Stimulated activated naive CD4-positive, alpha-beta T cell (primary cell): ENCODE measurements around the gene DHRS13.
"Not testable (repeated sequence)": the region's sequence is repeated elsewhere in the genome, so short reads cannot be mapped to it uniquely, and the experiment has no call there.

ENCODE experiments used
- DNase-seq, 6 experiments: peaks; one replicate each; lab custom pipeline; 2025; lab: John Stamatoyannopoulos, UW

DHRS13 gene

DNA sequence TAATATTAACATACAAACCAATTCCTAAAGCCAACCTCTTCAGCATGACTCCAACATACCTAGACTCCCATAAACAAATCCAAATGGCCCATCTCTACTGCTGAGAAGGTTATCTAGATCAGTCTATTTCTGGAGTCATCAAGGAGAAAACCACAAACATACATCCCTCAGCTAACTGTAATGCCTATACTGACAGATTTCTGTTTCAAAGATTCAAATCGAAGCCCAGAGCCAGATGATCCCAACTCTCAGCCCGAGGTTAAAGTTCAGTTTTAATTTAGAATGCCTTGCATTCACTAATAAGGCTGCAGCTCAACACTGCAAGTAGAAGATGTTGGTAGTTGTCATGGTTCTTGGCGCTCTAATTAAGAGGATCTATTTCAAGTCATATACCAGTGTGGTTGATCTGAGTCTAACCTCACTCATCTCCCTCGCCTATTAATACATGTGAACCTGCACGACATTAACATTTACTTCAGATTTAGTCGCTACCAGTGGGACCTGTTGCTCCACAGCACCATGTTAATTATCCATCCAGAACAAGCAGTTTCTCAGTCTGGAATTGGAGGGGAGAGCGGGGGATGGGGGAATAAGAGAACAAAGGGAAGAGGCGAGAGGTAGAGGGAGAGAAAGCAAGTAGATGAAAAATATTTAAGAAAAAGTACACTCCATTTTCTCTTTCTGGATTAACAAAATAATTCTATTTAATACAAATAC lies 33.0 kb upstream of the DHRS13 start:
- no peak for DNase-seq

DNA sequence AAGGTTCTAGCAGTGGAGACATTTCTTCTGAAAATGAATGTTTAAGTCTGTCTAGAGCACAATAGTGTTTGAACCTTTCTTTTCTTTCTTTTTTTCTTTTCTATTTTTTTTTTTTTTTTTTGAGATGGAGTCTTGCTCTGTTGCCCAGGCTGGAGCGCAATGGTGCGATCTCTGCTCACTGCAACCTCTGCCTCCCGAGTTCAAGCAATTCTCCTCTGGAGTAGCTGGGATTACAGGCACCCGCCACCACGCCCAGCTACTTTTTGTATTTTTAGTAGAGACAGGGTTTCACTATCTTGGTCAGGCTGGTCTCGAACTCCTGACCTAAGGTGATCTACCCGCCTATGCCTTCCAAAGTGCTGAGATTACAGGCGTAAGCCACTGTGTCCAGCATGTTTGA lies 31.6 kb upstream of the DHRS13 start:
- not testable (repeated sequence) for DNase-seq

DNA sequence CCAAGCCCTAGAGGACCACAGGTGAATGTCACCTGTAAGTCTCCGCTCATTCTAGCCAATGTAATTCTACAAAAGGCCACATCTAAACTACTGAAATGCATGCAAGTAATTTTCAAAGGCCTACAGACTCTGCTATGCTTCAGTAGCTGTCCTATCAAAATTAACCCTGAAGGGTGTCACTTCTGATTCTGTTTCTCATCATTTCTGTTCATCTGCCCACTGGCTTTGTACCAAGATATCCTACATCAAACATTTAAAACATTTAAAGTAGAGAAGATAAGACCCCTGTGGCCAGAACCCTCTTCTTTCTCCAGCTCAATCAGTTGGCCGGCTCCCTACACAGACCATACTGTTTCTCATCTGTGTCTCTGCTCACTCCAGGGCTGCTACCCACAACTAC lies 26.9 kb upstream of the DHRS13 start:
- no peak for DNase-seq

DNA sequence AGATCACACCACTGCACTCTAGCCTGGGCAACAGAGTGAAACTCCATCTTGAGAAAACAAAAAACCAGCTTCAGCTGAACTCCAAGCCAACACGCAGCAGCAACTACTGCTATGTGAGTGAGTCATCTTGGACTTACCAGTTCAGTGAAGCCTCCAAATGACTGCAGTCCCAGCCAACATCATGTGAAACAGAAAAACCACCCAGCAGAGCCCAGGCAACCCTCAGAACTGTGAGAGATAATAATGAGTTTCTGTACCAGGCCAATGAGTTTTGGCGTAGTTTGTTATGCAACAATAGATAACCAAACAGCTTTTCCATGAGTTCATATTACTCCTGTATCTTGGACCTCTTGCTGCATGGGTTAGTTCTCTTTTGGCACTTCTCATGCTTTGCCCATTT lies 25.2 kb upstream of the DHRS13 start:
- no peak for DNase-seq

DNA sequence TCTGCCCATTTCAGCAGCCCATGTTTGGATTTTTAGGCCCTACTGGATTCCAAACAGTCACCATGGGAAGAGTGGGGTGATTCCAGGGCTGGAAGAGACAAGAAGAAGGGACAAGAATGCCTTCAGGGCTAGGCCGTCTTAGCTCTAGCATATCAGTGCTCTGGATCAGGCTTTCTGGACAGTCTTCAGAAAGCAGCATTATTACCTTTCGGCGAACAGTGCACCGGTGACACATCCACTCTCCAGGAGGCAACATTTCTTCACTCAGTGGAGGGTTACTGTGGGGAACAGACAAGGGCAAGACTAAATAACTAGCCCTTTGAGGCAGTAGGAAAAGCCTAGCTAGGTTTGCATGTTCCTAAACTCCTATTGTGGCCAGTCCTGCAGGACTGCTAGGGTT lies 23.9 kb upstream of the DHRS13 start:
- DNase-seq, result no peak

DNA sequence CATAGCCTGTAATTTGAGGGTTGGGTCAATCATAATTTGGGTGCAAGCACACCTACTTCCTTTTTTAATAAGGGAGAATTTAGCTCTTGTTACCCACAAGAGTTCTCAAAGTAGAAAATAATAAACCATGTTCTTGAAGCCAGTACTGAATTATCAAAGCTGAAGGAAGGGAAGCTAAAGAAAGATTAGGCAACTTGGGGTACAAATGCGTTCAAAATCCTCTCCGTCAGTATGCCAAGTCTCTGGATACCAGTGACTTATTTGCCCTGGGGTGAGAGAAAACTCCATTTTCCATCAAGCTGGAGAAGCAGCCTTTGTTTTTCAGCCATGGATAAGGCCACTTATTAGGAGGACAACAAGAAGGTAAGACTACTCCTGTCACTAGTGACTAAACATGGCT lies 23.5 kb upstream of the DHRS13 start:
- DNase-seq, result no peak

DNA sequence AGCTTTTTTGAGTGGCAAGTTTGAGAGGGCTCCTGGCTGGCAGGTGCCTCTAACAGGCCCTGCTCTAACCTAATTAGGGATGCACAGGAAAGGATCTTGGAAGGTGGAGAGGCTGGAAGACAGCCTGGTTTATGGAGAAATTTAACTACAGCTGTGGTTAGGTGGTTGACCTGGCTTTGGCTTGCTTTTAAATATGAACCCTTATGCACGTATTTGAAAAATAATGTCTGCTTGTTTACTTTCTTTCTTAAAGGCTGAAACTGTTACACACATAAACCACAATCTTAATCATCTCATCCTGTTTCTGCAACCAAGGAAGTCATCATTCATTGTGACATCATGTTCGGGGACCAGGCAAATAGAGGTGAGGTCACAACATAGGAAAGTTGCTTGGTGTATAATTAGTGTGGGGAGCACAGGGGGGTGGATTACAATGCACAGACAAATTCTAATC lies 23.1 kb upstream of the DHRS13 start:
- peak; percentile 14 to 84 (median 54) for DNase-seq

DNA sequence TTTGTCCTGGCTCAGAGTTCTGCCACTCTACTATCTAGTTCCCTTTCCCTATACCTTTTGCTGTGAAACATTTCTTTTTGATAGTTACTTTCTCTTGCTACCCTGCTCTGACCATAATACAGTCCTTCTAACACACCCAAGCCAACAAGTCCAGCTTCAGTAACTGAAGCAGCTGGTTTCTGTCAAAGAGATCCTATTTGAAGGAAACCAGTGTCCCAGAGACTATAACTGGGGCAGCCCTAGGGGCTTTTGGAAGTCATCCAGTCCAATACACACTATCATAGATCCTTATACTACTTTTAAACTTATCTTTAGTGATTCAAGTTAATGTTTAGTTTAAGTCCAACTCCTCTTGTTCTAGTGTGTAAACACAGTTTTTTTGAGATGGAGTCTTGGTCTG lies 17.3 kb upstream of the DHRS13 start:
- DNase-seq, result no peak

DNA sequence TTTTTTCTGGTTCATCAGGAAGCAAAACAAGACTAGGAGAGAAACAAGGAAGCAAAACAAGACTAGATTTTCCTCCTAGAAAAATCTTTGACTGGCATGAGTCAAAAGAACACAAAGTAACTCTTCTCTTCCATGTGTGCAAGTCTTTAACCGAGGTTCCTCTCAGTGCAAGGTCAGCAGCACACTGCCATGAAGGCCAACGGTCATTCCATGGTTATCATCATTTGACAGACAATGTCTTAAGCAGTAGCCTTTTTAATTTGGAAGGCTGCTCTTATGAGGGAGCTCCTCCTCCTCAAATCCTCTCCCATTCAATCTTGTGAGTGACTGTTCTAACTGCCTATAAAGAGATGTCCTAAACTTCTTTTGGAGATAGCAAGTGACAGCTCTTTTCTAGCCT lies 15.4 kb upstream of the DHRS13 start:
- DNase-seq, result no peak

DNA sequence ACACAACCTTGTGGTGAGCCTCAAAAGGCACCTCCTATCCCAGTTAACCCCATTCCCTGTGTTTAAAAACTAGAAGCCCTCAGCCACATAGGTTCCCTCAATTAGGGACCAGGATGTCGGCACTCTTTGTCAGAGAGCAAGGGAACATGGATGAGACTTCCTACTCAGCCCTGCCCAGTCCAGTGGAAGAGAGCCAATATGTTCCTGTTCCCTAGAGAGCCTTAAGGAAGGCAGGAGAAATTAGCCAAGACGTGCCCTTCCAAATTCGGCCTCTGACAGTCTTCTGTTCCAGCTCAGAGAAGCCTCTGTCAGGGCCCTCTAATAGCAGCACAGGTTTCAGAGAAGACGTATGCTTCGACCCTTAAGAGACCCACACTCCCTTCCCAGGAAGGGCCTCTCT lies 14.6 kb upstream of the DHRS13 start:
- no peak for DNase-seq

DNA sequence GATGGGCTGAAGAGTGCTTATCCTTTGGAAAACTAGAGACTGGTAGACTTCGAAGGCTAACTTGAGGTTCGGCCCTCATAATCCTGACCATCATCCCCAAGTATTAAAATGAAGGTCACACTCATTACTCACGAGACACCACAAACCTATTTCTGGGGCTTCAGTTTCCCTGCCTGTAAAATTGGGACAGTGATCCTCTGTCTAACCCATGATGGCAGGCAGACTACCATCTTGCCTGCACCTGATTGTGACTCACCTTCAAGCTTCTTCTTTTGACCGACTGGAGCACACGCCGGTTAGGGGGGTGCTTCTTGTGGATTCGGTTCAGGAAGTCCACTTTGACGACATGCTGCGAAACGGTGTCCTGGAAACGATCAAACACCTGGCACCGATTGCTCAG lies 14.2 kb upstream of the DHRS13 start:
- DNase-seq, result no peak

DNA sequence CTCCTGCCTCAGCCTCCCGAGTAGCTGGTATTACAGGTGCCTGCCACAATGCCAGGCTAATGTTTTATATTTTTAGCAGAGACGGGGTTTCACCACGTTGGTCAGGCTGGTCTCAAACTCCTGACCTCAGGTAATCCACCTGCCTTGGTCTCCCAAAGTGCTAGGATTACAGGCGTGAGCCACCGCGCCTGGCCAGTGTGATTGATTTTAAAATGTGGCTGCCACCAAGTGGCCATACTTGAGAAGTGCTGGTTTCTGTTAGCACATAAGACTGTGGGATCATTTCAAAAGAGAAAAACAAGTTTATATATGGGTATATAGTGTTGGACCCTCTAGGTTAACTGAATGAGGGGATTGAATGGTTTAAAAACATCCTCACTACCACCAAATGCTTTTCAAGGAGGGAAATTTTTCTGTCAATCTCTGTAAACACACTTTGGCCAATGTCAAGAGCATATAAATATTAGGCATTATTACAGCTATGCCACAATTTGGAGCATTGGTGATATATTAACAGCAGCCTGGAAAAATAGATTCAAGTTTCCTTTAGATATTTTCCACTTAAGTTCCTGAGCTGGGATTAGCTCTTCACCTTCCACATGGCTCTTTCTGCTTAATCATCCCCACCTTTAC lies 13.5 kb upstream of the DHRS13 start:
- DNase-seq, result peak in 5 of 6 experiments; percentile 10 to 48 (median 33)

DNA sequence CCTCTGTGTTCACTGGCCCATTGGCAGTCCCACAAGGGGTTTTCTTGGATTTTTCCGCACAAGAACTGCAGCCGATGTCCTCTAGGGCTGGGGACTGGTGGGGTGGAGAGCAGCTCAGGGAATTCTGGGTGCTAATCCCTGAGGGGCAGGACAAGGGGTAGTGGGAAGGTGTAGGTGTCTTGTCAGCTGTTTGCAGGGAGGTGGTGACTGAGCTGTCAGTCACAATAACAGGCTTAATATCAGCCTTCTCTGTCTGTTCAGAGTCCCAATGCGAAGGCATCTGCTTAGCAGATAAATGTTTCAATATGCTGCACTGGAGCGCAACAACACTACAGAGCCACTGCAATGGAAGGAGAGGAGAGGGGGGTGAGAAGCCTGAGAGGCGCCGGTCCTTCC lies 10.1 kb upstream of the DHRS13 start:
- DNase-seq, result no peak

DNA sequence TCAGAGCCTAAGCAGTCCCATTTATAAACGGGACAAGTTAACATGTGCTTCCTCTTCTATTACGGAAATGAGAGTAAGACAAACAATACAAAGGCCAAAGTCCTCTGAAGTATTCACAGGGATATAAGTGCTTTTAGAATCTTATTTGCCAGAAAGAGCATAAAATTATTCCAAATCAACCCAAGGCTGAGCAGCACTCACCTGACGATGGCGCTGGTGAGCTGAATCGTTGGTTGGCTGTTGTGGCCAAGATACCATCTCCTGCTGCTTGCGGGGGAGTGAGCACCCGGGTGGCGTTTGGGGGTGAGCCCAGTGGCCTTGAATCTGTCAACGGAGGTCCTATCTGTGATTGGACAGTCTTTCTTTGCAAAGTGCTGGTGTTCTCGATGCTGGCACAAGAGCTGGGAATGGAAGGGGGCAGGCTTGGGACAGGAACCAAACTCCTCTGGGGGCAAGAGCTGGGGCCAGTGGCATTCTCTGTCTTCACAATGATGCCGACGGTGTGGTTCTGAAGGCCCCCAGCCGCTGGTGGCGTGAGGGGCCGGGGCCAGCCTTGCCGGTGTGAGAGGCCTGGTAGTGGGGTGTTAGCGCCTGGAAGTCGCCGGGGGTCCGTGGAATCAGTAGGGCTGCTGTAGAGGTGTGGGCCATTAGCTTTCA lies 9.5 kb upstream of the DHRS13 start:
- DNase-seq, result peak in 1 of 6 experiments; percentile 5

DNA sequence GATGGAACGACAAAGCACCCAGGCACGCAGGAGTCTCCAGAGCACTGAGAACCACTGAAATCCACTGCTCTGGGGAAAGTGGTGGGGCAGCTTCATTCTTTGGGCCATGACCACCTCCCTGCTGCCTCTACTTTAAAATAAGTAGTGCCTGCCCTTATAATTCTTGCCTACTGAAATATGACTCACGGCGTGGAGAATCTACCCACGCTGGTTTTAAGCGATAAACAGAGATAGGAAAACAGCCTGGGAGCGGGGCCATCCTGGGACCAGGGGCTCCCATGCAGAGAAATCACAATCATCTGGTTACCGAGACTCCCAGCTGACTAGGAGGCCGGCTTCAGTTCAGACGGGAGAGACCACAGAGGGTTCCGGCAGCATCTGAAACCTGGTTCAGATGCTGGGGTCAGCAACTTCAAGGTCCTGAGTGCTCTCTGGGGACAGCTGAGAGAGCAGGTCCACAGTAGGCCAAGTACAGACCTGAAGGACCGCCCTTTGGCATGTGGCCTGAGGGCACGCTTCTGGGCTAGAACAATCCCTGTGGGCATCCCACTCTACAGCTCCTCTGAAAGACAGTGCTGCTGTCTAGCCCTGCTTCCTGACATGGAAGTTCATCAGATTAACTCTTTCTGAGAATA lies 8.6 kb upstream of the DHRS13 start:
- DNase-seq, result no peak

DNA sequence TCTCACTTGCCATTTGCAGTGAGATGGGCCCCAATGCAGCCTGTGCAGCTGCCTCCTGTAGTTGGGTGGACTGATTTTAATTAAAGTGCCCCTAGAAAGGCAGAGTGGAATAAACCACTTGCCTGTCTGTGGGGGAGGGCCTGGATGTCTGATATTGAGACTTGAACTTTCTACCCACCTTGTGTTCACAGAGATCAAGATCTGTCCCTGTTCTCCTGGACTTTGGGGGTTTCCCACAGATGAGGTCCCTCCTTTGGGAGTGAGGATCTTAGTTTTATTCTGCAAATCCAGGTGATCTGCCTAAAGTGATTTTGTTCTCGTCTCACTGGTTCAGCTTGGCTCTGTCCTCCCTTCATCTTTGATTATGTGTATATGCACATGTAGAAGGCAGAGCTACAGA lies 7.7 kb upstream of the DHRS13 start:
- DNase-seq, result no peak

DNA sequence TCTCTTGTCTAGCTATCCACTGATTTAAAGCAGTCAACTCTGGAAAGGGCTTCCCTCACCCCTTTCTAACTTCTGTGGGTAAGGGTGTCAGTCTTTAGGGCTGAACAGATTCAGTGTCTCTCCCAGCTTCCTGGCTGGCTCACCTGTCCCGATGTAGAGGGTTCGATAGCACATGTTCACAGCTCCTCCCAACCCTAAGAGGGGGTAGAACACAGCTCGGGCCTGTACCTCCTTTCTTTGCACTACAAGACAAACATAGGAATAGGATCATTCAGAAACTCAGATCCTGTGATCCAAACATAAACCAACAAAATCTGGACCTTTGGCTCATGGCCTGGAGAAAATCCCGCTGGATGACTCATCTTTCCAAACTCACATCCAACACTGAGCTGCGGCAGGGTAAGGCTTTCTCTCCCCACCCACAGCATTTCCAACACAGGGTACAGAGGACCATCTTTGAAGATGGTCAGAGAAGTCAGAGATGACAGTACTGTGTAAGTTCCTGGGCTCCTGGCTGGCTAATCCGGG lies 5.8 kb upstream of the DHRS13 start:
- DNase-seq, result no peak

DNA sequence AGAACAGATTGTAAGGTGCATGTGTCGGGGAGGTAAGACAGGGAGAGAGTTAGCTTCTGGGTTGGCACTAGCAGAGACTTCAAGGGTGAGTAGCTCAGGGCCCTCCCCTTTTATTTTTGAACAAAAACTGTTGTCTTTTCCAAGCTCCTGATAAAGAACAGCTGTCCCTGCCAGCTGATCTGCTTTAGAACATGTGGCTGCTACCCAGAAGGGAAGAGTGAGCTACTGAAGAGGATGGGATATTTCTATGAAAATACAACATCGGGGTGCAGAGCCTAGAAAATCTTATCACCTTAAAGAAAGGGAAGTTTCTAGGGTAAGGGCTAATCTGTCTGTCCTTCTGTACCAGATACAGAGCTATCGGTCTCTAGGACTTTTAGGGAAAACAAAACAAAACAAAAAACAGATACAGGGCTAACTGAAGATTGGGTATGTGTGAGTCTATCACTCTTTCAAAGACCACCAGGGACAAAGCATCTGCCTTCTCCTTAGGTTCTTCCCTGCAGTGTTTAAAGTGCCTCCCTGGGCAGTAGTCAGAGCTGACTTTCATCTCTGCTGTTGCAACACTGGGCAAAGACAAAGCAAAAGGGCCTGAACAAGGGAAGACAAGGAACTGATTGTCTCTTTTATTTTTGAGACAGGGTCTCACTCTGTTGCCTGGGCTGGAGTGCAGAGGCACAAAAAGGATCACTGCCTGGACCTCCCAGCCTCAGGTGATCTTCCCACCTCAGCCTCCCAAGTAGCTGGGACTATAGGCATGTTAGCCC lies 5.0 kb upstream of the DHRS13 start:
- no peak for DNase-seq

DNA sequence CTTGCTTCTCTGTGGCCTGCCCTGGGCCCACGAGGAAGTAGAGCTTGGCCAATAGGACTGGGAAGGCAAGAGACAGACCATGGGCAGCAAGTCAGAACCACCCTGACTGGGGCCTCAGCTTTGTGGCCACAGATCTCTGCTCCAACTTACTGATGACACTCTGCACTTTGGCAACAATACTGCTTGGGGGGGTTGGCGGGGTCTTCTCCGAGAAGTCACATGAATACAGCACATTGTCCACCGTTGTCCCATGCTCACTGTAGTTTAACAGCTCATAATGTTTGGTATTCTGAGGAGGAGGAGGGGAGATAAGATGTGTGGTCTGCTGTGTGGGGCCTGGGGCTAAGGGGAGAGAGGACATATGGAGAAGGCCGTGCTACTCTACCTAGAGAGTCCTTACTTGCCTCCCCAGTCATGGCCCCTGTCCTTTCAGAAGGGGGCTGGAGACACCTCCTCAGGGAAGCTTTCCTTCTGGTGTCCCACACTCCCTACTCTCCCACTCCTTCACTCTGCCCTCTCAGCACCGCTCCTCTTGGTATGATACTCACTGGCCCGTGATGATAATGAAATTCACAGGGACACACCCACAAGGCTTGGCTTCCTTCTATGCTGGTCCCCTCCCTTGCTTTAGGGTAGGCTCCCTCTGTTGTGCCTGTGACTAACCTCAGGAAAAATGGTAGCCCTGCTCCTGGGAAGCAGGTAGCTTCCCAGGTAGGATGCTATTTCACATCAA lies 4.0 kb upstream of the DHRS13 start:
- no peak for DNase-seq

DNA sequence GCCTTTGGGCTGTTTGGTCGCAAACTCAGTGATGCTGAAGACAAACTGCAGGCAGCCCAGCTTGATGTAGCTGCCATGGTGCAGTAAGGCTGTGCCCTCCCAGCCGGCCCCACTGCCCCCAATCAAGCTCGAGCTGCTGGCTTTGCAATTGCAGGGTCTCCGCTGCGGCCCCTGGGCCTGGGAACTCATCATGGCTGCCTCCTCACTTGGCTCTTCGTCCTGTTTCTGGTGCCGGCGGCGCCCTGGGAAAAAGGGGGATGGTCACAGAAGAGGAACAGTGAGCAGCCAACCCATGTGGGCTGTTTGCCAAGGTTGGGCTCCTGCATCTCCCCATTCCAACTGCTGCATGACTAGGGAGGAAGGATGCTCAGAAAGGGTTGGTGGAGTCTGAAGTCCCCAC lies 3.4 kb upstream of the DHRS13 start:
- DNase-seq, result no peak

DNA sequence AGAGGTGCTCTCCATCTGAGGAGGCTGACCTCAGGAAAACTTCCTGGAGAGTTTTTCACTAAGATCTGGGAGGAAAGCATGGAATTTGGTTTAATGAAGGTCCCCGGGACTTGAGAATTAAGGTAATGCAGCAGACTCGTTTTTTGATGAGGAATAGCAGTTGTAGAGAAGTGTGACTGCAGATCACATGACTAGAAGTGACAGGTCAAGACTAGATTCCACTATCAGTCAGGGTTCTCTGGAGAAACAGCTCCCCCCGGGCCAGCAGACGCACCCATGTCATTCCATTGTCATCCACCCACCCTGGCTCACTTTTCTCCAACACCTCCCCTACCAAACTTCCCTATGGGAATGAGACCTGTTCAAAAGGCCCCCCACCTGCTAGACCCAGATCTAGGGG lies 1.9 kb upstream of the DHRS13 start:
- DNase-seq, result no peak
